ENCODE data around the gene HIBCH.

DNA sequence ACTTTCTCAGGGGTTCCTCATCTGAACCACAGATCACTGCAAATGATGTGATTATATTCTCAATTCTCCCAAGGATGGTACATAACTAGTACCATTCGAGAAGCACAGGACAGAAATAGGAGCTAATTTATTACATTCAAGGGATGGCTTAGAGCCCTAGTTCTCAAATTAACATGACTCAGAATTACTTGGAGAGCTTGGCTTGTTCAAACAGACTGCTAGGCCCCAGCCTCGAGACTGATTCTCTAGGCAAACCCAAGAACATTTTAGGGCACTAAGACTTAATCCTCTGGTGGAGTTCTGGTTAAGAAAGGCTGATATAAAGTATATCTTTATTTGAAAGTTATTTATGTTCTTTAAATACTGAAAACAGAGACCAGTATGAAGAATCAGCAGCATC, 35.8 kb downstream of the HIBCH start:
- TF ChIP-seq, protein P1, sequence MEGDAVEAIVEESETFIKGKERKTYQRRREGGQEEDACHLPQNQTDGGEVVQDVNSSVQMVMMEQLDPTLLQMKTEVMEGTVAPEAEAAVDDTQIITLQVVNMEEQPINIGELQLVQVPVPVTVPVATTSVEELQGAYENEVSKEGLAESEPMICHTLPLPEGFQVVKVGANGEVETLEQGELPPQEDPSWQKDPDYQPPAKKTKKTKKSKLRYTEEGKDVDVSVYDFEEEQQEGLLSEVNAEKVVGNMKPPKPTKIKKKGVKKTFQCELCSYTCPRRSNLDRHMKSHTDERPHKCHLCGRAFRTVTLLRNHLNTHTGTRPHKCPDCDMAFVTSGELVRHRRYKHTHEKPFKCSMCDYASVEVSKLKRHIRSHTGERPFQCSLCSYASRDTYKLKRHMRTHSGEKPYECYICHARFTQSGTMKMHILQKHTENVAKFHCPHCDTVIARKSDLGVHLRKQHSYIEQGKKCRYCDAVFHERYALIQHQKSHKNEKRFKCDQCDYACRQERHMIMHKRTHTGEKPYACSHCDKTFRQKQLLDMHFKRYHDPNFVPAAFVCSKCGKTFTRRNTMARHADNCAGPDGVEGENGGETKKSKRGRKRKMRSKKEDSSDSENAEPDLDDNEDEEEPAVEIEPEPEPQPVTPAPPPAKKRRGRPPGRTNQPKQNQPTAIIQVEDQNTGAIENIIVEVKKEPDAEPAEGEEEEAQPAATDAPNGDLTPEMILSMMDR (conservative IDR thresholded peaks at IDR 0.05; ENCODE audit: low read length) = no peak
- TF ChIP-seq EZH2phosphoT487 (IDR thresholded peaks at IDR 0.05; ENCODE audit: borderline replicate concordance, low read depth, low read length) = no peak
